Measurements from ENCODE around the gene NDUFS7. TPM values are rescaled to one million over a fixed set of nuclear protein-coding genes. Genes with fewer than 3 reads are reported as not detected.
A peak's percentile ranks its signal among the peaks of the same experiment; 100 is the strongest.

NDUFS7 gene
- total RNA-seq, 3 donors from 2014 or later (not counting 1 experiment from before 2014, with no cell fraction given), result 60.8 to 67.9 (median 66.6) TPM

DNA sequence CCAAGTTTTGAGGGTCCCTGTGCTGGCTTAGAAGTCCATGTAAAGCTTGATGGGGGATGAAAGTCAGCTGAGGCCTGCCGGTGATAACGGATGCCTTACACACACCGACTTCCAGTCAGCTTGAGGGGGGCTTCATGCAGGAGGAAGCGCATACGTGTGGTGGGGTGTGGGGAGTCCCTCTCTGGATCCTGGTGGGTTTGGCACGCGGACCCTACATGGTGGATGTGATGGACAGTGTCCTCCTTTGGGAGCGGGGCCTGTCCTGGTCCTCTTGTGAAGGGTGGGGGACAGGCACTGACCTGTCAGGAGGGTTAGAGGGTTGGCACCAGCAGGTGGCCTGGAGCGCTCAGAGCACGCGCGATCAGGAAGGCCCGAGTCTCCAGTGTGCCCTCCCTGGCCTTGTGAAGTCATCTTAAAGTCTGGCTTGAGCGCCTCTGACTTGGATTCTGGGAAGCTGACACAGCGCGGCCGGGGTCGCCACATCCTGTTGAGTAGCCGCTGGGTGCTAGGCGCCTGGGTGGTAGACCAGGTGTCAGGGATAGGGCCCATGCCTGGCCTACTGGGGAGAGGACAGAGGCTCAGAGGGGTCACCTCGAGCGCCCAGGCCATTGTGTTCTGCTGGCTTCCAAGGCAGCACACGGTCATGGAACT lies 26.6 kb downstream of the NDUFS7 start:
- 61% methylated on average over 23 of the region's 23 CpGs for WGBS (ENCODE audit: insufficient coverage)
- Histone ChIP-seq H3K36me3 (ENCODE audit: control insufficient read depth, insufficient read depth, low read length) (peaks cover 4% of the 10 kb centered on the region), H3K4me1 (ENCODE audit: control insufficient read depth, insufficient read depth, low read length) (peaks cover 76% of the 10 kb centered on the region), H3K27me3 (ENCODE audit: control insufficient read depth, insufficient read depth, low read length) (no peaks in the 10 kb centered on the region), H3K27ac (ENCODE audit: low read length) (peak overlapping the region; percentile 99), H3K4me3 (ENCODE audit: low read length) (no peak overlapping the region), H3K9me3 (ENCODE audit: control insufficient read depth, insufficient read depth, low read length) (no peaks in the 10 kb centered on the region)
- peak overlapping the region; percentile 95 for H3K4me3 Mint-ChIP-seq
- intact Hi-C loops (cut with micrococcal nuclease), result no loop called here
- peaks cover 59 to 72% of the 10 kb centered on the region in 2 donors for H3K4me1 Mint-ChIP-seq
- no peaks in the 10 kb centered on the region for H3K27me3 Mint-ChIP-seq (ENCODE audit: low read depth in 2 of 2)
- no peaks in the 10 kb centered on the region for H3K36me3 Mint-ChIP-seq
- TF ChIP-seq, protein P1, sequence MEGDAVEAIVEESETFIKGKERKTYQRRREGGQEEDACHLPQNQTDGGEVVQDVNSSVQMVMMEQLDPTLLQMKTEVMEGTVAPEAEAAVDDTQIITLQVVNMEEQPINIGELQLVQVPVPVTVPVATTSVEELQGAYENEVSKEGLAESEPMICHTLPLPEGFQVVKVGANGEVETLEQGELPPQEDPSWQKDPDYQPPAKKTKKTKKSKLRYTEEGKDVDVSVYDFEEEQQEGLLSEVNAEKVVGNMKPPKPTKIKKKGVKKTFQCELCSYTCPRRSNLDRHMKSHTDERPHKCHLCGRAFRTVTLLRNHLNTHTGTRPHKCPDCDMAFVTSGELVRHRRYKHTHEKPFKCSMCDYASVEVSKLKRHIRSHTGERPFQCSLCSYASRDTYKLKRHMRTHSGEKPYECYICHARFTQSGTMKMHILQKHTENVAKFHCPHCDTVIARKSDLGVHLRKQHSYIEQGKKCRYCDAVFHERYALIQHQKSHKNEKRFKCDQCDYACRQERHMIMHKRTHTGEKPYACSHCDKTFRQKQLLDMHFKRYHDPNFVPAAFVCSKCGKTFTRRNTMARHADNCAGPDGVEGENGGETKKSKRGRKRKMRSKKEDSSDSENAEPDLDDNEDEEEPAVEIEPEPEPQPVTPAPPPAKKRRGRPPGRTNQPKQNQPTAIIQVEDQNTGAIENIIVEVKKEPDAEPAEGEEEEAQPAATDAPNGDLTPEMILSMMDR (IDR thresholded peaks at IDR 0.05), result no peak
- no peak for DNase-seq
- H3K27ac Mint-ChIP-seq, result peak overlapping the region; percentile 91 to 94
- ATAC-seq, result no peak
- no peaks in the 10 kb centered on the region for H3K9me3 Mint-ChIP-seq

DNA sequence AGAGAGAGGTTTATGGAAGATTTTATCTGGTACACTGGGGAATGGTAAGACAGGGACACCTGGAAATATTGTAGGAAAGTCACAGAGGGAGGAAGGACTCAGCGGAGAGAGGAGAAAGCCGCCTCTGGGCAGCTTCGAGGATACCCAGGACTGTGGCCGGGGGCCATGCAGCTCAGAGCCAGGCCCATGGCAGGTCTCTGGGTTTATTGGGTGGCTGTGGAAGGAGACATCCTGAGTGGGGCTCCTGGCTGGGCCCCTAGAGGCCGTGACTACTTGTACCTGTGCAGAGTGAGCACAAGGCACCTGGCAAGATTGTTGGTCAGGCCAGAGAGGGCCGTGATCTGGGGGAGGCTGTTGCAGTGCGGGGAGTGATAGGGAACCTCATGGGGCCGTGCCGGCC lies 27.1 kb downstream of the NDUFS7 start:
- ATAC-seq (no peak), DNase-seq (no peak)
- no peak overlapping the region for H3K4me3 ChIP-seq (ENCODE audit: low read length)
- H3K4me3 Mint-ChIP-seq, result peak overlapping the region; percentile 95
- H3K4me1 ChIP-seq (ENCODE audit: control insufficient read depth, insufficient read depth, low read length), result peaks cover 81% of the 10 kb centered on the region
- TF ChIP-seq, protein P1 (IDR thresholded peaks at IDR 0.05), result no peak
- H3K27me3 Mint-ChIP-seq (ENCODE audit: low read depth in 2 of 2), result no peaks in the 10 kb centered on the region
- H3K9me3 Mint-ChIP-seq, result no peaks in the 10 kb centered on the region
- H3K9me3 ChIP-seq (ENCODE audit: control insufficient read depth, insufficient read depth, low read length), result no peaks in the 10 kb centered on the region
- intact Hi-C loops (cut with micrococcal nuclease), result no loop called here
- H3K4me1 Mint-ChIP-seq, result peaks cover 65 to 77% of the 10 kb centered on the region in 2 donors
- peaks cover 4% of the 10 kb centered on the region for H3K36me3 ChIP-seq (ENCODE audit: control insufficient read depth, insufficient read depth, low read length)
- peak overlapping the region; percentile 91 to 94 for H3K27ac Mint-ChIP-seq
- H3K36me3 Mint-ChIP-seq, result no peaks in the 10 kb centered on the region
- H3K27me3 ChIP-seq (ENCODE audit: control insufficient read depth, insufficient read depth, low read length), result no peaks in the 10 kb centered on the region
- peak overlapping the region; percentile 99 for H3K27ac ChIP-seq (ENCODE audit: low read length)
- 84% methylated on average over 9 of the region's 9 CpGs for WGBS (ENCODE audit: insufficient coverage)

DNA sequence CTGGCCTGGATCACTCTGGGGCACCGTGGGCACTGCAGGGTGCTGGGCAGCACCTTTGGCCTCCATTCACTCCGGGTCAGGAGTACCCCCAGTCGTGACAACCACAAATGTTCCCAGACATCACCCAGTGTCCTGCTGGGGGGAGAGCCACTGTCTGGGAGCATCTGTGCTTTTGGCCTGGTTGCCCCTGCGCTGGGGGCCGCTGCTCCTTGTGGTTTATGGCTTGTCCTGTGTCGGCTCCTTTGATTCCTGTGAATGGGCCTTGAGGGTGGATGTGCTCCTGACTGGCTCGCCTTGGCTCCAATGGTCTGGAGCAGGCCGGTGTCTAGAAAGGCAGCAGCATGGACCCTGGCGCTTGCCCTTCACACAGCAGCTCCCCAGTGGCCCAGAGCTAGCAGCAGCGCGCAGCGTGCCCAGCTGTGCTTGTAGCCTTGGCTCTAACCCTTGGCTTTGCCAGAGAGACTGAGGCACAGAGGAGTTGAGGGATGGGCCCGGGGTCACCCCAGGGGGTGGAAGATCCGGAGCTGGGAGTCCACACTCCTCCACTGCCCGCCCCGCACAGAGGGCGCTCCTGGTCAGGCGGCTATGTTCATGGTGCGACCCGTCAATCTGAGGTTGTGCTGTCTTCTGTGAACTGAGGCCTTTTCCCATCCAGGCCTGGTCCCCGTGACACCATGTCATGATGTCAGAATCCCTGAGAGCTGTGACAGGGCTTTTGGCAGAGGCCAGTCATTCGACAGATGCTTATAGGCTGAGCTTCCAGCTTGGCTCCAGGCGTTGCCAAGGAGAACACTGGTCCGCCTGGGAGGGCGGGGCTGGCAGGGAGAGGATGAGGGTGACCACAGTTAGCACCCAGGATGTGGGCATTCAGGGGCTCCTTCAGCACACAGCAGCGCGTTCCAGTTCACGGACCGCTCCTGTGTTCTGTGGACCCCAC lies 27.8 kb downstream of the NDUFS7 start:
- intact Hi-C loops (cut with micrococcal nuclease), result no loop called here
- TF ChIP-seq, protein P1 (IDR thresholded peaks at IDR 0.05), result no peak
- H3K36me3 ChIP-seq (ENCODE audit: control insufficient read depth, insufficient read depth, low read length), result peaks cover 4% of the 10 kb centered on the region
- peaks cover 85% of the 10 kb centered on the region for H3K4me1 ChIP-seq (ENCODE audit: control insufficient read depth, insufficient read depth, low read length)
- H3K9me3 Mint-ChIP-seq, result no peaks in the 10 kb centered on the region
- H3K4me3 Mint-ChIP-seq, result peak overlapping the region; percentile 95
- ATAC-seq (peak in 2 of 3 donors; percentile 1 to 7), DNase-seq (peak; percentile 46 to 60)
- no peaks in the 10 kb centered on the region for H3K9me3 ChIP-seq (ENCODE audit: control insufficient read depth, insufficient read depth, low read length)
- 60% methylated on average over 29 of the region's 29 CpGs for WGBS (ENCODE audit: insufficient coverage)
- peak overlapping the region; percentile 91 to 94 for H3K27ac Mint-ChIP-seq
- peak overlapping the region; percentile 61 for H3K27ac ChIP-seq (ENCODE audit: low read length)
- no peaks in the 10 kb centered on the region for H3K27me3 ChIP-seq (ENCODE audit: control insufficient read depth, insufficient read depth, low read length)
- H3K4me3 ChIP-seq (ENCODE audit: low read length), result no peak overlapping the region
- no peaks in the 10 kb centered on the region for H3K36me3 Mint-ChIP-seq
- peaks cover 69 to 82% of the 10 kb centered on the region in 2 donors for H3K4me1 Mint-ChIP-seq
- no peaks in the 10 kb centered on the region for H3K27me3 Mint-ChIP-seq (ENCODE audit: low read depth in 2 of 2)

Measured in natural killer cell (primary cell).